HG02981 (cell line): ENCODE data around the gene JDP2.
A peak's percentile ranks its signal among the peaks of the same experiment; 100 is the strongest.

ENCODE experiments used
- ATAC-seq: cut with Tn5 transposase; IDR thresholded peaks from one replicate; pipeline ENCODE4 v1.9.1; 2021; ENCODE audit warnings: mild to moderate bottlenecking, moderate library complexity; ENCODE audit not compliant: unreplicated experiment

The JDP2 gene

GRCh38 chr14:75479770-75480600, 52.2 kb downstream of the JDP2 start:
- no peak for ATAC-seq

GRCh38 chr14:75482366-75482765, 54.5 kb downstream of the JDP2 start:
- no peak for ATAC-seq

DNA sequence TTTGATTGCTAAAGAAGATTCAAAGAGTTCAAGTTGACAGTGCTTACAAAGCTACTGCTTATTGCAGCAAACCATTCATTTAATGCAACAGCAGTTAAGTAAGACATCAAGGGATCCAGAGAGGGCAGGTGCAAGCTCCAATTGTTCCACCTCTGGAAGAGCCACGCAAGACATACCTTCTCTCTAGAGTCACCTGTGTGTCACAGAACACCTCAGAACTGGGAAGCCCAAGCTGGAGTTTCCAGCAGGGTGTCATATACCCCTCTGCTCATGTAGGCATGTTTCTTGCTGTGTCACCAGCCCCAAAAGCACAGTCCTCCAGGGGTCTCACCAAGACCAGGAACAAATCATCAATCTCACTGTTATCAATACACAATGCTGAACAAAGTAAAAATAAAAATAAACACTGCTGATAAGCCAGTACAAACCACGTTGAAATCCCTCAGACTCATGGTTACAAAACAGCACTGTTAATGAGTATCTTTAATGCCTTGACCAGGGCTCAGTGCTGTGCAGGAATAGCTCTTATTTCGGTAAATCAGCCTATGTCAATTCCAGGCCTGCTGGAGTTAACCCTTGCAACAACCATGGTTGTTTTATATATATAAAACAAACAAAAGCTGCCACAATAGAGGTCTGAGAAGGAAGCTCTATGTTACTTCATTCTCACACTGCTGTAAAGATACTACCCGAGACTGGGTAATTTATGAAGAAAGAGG, 57.0 kb downstream of the JDP2 start:
- ATAC-seq: no peak

GRCh38 chr14:75486318-75486717, 58.5 kb downstream of the JDP2 start:
- no peak for ATAC-seq

DNA sequence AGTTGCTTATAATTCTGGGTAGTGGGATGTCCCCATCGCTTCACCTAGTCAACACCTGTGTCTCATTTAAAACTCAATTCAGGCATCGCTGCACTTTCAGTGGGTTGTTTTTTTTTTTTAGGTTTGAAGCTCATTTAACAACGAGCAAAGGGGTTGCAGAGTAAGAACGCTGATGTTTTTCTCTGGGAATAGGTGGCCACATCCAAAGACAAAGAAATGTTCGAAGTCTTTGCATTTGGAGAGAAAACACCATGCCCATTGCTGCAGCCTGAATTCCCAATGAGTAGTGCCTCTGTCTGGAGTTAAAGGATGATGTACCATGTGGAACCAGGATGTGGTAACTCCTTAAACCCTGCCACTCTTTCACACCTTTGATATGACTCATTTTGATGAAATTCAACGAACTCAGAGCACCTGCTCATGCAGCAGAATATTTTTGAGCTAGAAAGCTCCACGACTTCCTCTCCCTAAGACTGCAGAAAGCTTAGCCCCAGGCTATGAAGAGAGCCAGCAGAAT, 59.4 kb downstream of the JDP2 start:
- peak; percentile 62 for ATAC-seq

DNA sequence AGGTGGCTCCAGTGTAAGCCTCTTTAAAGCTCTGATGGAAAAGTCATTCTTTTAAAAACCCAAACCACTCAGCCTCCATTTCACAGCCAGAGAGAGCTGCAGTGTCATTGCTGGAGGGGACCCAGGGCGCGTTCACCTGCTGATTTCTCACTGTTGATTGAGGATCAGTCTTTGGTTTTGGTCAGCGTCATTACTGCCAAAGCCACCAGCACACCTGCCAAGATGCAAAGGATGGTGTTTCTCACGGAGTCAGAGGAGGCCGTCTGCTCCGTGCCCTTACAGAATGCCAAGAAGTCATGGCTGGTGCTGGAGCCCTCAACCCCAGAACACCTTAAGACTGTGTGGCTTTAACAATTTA, 61.6 kb downstream of the JDP2 start:
- ATAC-seq: no peak

DNA sequence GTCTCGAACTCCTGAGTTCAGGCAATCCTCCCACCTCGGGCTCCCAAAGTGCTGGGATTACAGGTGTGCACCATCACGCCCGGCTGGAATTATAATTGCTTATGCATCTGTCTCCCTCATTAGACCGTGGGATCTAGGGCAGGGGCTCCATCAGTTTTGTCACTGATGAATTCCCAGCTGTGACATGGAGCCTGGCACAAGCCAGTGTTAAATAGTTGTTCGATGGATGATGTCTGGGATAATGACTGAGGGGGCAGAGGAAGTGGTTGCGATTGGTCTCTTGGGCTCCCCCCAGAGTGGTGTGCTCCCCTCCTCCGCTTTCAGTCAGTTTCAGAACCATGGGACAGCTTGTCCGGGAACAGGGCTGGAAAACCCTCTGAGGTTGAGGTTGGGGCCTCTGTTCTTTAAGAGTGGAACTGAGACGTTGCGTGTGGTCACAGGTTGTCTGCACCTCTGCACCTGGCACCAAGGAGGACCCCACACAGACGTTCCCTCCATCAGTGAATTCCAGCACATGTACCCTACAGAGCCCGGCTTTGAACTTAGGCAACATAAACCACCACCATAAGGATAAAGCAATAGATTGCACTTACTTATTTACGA, 63.7 kb downstream of the JDP2 start:
- ATAC-seq: no peak

- ATAC-seq: no peak
These were observed 65.2 kb downstream of the JDP2 start for GRCh38 chr14:75492832-75493591.

GRCh38 chr14:75493592-75494087, 65.8 kb downstream of the JDP2 start:
- no peak for ATAC-seq

DNA sequence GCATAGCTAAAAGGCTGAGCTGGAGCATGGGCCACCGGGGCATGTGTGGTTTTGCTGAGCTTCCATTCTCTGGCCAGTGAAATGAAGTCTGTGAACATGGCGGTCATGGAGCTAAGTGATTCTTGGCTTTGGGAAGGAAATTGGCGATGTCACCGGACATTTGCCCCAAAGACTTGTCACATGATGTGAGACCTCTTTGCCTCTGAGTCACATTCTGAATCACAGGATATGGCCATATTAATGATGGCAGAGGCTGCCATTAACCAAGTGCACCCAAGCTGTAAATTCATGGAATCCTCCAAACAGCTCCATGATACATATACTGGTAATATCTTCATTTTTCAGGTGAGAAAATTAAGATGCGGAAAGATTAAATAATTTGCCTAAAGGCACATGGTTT, 67.1 kb downstream of the JDP2 start:
- no peak for ATAC-seq

GRCh38 chr14:75495399-75495798, 67.6 kb downstream of the JDP2 start:
- ATAC-seq: no peak

GRCh38 chr14:75495882-75496281, 68.1 kb downstream of the JDP2 start:
- ATAC-seq: no peak

DNA sequence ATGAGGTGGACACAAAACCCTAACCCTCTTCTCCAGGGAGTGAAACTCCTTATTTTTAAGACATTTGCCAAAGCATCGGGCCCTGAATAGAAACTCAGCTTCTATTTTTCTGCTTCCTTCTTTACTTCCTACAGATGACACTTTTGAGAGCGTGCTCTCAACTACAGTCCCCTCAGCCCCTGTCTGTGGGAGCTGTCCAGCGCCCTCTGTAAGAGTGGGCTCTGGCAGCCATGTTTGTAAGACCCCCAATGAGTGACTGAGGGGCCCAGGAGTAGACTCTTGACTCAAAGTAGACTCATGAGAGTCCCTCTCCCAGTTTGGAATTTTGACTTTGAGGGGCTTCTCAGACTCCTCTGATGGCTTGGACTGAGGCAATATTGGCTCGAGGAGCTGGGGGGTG, 68.9 kb downstream of the JDP2 start:
- ATAC-seq: no peak

DNA sequence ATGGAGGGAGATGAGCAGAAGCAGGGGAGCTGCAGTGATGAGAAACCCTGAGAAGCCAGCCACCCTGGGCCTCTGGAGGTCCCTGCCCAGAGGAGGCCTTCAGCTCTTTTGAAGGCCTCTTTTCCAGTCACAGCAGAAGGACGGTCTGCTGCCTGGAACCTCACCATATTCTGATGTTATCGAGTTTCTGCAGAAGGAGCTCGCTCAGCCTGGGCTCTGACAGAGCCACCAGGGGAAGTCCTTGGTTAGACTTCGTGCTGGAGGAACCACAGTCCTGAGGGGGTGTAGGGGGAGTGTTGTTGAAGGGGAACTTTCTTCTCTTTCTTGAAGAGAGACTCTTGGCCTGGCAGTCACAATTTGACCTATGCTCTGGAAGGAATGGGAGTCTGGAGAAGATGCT, 69.4 kb downstream of the JDP2 start:
- ATAC-seq: peak; percentile 43

- ATAC-seq: no peak
These were observed 69.9 kb downstream of the JDP2 start for GRCh38 chr14:75497701-75498100.

- ATAC-seq: no peak
These were observed 71.5 kb downstream of the JDP2 start for GRCh38 chr14:75499084-75499875.

GRCh38 chr14:75501080-75501479, 73.3 kb downstream of the JDP2 start:
- ATAC-seq: no peak

DNA sequence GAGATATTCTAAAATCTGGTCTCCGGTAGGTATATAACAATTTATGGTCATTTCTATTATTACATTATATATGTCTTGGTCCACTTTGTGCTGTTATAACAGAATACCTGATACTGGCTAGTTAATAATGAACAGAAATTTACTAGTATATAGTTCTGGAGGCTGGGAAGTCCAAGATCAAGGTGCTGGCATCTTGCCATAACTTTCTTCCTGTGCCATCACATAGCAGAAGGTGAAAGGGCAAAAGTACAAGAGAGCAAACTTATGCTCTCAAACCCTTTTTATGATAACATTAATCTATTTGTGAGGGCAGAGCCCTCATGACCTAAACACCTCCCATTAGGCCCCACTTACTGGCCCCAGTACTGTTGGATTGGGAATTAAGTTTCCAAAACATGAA, 76.6 kb downstream of the JDP2 start:
- no peak for ATAC-seq

DNA sequence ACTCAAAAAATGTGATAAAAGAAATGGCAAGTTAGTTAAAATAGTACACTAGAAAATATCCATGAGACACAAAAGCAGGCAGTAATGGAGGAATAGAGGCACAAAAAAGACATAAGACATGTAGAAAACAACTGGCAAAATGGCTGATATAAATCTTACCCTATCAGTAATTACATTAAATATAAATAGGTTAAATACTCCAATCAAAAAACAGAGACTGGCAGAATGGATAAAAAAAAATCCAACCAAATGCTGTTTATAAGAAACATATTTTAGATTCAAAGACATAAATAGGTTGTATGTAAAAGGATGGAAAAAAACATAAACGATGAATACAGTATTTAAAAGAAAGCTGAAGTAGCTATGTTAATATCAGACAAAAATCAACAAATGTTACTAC, 79.1 kb downstream of the JDP2 start:
- ATAC-seq: no peak

GRCh38 chr14:75510547-75510946, 82.7 kb downstream of the JDP2 start:
- no peak for ATAC-seq
